Measurements from ENCODE around the gene HMG20A.

DNA sequence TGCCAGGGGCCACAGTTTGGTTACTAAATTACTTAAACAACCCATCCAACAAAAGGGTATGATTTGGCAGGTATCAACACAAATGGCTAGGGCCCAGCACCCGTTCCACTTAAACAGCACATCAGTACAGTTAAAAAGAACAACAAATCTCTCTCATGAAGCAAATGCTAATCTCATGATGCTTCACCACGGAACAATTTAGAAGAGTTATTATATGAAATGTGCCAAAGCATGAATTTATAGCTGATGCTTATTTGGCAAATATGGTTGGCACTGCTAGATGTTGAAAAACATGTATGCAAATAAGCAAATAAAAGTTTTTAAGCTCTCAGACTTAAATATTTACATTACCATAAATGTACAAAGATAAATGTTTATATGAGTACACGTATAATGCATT lies 3.1 kb upstream of the HMG20A start:
- TF ChIP-seq GATA3 (IDR thresholded peaks at IDR 0.05; ENCODE audit: low read depth, low read length) = no peak
- TF ChIP-seq GATA2 (IDR thresholded peaks at IDR 0.05; ENCODE audit: low read depth, low read length) = no peak

All from SH-SY5Y (cell line).